GM23338 (cell line): ENCODE data around the gene ABI1. TPM values are rescaled to one million over a fixed set of nuclear protein-coding genes. Genes with fewer than 3 reads are reported as not detected.

Source experiments
- ATAC-seq: fragments of 200-7000 bp; cut with Tn5 transposase; 3 replicates; pipeline ENCODE4 v1.9.1; 2020
- DNase-seq: peaks from one replicate; pipeline ENCODE4 v3.0.0-alpha.2; 2015; ENCODE audit warnings: low spot score
- H2AFZ ChIP-seq: fragments of 200-600 bp; sonication (generic); 2 replicates; pipeline ENCODE4 v1.8.0; 2016; ENCODE audit warnings: antibody characterized with exemption, mild to moderate bottlenecking, moderate library complexity
- H3F3A ChIP-seq: fragments of 200-600 bp; sonication (generic); replicated peaks from 2 replicates; pipeline ENCODE4 v1.8.0; 2017; ENCODE audit warnings: antibody characterized with exemption, mixed run types, low read depth
- H3K27ac ChIP-seq: fragments of 200-600 bp; sonication (generic); 2 replicates; pipeline ENCODE4 v1.6.1; 2016; ENCODE audit warnings: low read depth
- H3K27me3 ChIP-seq: fragments of 200-600 bp; sonication (generic); 2 replicates; pipeline ENCODE4 v1.8.0; 2016; ENCODE audit warnings: mild to moderate bottlenecking, mixed run types, moderate library complexity; ENCODE audit not compliant: insufficient read depth
- H3K36me3 ChIP-seq: fragments of 200-600 bp; sonication (generic); 2 replicates; pipeline ENCODE4 v1.8.0; 2016; ENCODE audit warnings: mild to moderate bottlenecking; ENCODE audit not compliant: insufficient read depth
- H3K4me1 ChIP-seq: fragments of 200-600 bp; sonication (generic); 2 replicates; pipeline ENCODE4 v1.8.0; 2016; ENCODE audit warnings: mild to moderate bottlenecking, moderate library complexity; ENCODE audit not compliant: insufficient read depth
- H3K4me2 ChIP-seq: fragments of 200-600 bp; sonication (generic); 2 replicates; pipeline ENCODE4 v1.7.1; 2017; ENCODE audit warnings: mixed run types
- H3K4me3 ChIP-seq: fragments of 200-600 bp; sonication (generic); 2 replicates; pipeline ENCODE4 v1.6.1; 2016; ENCODE audit warnings: mixed run types
- H3K79me2 ChIP-seq: fragments of 200-600 bp; sonication (generic); replicated peaks from 2 replicates; pipeline ENCODE4 v1.8.0; 2017; ENCODE audit warnings: mild to moderate bottlenecking; ENCODE audit not compliant: insufficient read depth
- H3K9me2 ChIP-seq: fragments of 200-600 bp; sonication (generic); 2 replicates; pipeline ENCODE4 v1.8.0; 2017; ENCODE audit not compliant: insufficient read depth
- H4K20me1 ChIP-seq: fragments of 200-600 bp; sonication (generic); replicated peaks from 2 replicates; pipeline ENCODE4 v1.8.0; 2017; ENCODE audit warnings: mild to moderate bottlenecking; ENCODE audit not compliant: insufficient read depth
- H3K27ac Mint-ChIP-seq: 2 replicates; pipeline ENCODE4 v1.8.0; 2020; ENCODE audit warnings: inconsistent platforms, mild to moderate bottlenecking, moderate library complexity, mixed read lengths
- H3K27me3 Mint-ChIP-seq: 3 replicates; pipeline ENCODE4 v1.8.0; 2022; ENCODE audit warnings: low read depth, mild to moderate bottlenecking, moderate library complexity, mixed read lengths, inconsistent platforms; ENCODE audit not compliant: insufficient read depth, poor library complexity
- H3K36me3 Mint-ChIP-seq: 3 replicates; pipeline ENCODE4 v1.8.0; 2021; ENCODE audit warnings: low read depth, mild to moderate bottlenecking, inconsistent platforms, moderate library complexity, mixed read lengths
- H3K4me1 Mint-ChIP-seq: 3 replicates; pipeline ENCODE4 v1.8.0; 2020; ENCODE audit warnings: mild to moderate bottlenecking, inconsistent platforms, mixed read lengths
- H3K4me3 Mint-ChIP-seq: 3 replicates; pipeline ENCODE4 v1.8.0; 2021; ENCODE audit warnings: moderate library complexity, mild to moderate bottlenecking, inconsistent platforms, mixed read lengths
- H3K9me3 Mint-ChIP-seq: 3 replicates; pipeline ENCODE4 v1.8.0; 2020; ENCODE audit warnings: moderate library complexity, mild to moderate bottlenecking, inconsistent platforms, mixed read lengths
- ETS1 ChIP-seq: IDR thresholded peaks from 2 replicates; pipeline ENCODE4 v1.6.1; 2016; ENCODE audit warnings: antibody characterized with exemption
- EZH2 ChIP-seq: fragments of 200-600 bp; sonication (generic); IDR thresholded peaks from one replicate; pipeline ENCODE4 v1.8.0; 2017; ENCODE audit warnings: antibody characterized with exemption, mild to moderate bottlenecking, low read depth; ENCODE audit not compliant: unreplicated experiment
- EZH2phosphoT487 ChIP-seq: fragments of 200-600 bp; sonication (generic); IDR thresholded peaks from one replicate; pipeline ENCODE4 v1.8.1; 2018; ENCODE audit warnings: antibody characterized with exemption; ENCODE audit not compliant: unreplicated experiment
- NANOG ChIP-seq: IDR thresholded peaks from 2 replicates; pipeline ENCODE4 v1.6.1; 2016; ENCODE audit warnings: antibody characterized with exemption, borderline replicate concordance
- POLR2AphosphoS5 ChIP-seq: IDR thresholded peaks from 2 replicates; pipeline ENCODE4 v1.6.1; 2016; ENCODE audit warnings: antibody characterized with exemption, low read depth
- REST ChIP-seq: IDR thresholded peaks from one replicate; pipeline ENCODE4 v1.6.1; 2018; ENCODE audit warnings: antibody characterized with exemption; ENCODE audit not compliant: unreplicated experiment
- STAT1 ChIP-seq: IDR thresholded peaks from one replicate; pipeline ENCODE4 v1.6.1; 2016; ENCODE audit warnings: antibody characterized with exemption; ENCODE audit not compliant: unreplicated experiment
- ZNF331 ChIP-seq: fragments of 250-450 bp; sonication (Bioruptor Pico); IDR thresholded peaks from 2 replicates; pipeline ENCODE4 v1.5.0; 2020; ENCODE audit warnings: low read depth, mild to moderate bottlenecking, moderate library complexity
- ZNF462 ChIP-seq: fragments of 250-450 bp; sonication (Bioruptor Pico); IDR thresholded peaks from 2 replicates; pipeline ENCODE4 v1.5.0; 2020; ENCODE audit warnings: mild to moderate bottlenecking, moderate library complexity
- polyA plus RNA-seq: library from polyadenylated mRNA; unstranded; fragments of >200 nt; fragmentation: Nextera tagmentation; extraction: Ambion mirVana; gene quantifications from 2 replicates; pipeline ENCODE4 v1.2.1, GENCODE V29; 2016
- total RNA-seq: library from RNA; depleted of rRNA; stranded (reverse); fragments of >200 nt; shearing (Covaris generic); gene quantifications from 2 replicates; pipeline ENCODE4 v1.2.3, GENCODE V29; 2014
- TF ChIP-seq, protein P1 (sequence below), 2 experiments: fragments of 200-600 bp in 1 of 2; sonication (generic) in 1 of 2; conservative IDR thresholded peaks; 2 replicates each; pipeline versions ENCODE4 v1.5.1 to v1.6.1; 2016 to 2017; ENCODE audit warnings: antibody characterized with exemption in 2 of 2, low read depth in 2 of 2, mild to moderate bottlenecking in 2 of 2, moderate library complexity in 1 of 2

The ABI1 gene
- total and polyA plus RNA-seq, 2 experiments from 2014 or later = 22.3 to 30.7 TPM

DNA sequence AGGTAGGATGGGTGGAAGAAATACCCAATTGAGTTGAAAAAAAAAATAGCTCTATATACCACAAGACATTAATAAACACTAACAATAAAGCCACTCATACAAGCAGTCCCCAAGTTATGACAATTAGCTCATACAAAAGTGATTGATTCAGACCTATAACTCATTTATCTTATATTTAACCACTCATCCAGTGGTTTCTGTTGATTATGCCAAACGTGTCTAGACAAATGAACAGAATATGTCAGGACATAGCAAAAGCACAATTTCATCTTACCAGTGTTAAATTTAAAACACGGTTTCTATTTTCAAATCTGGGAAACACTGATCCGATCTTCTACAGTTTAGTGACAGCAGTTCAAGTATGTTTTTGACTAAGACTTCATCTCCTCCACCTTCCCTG, 17.0 kb downstream of the ABI1 start (continued):
- no peak for TF ChIP-seq ZNF462 (CRISPR knock-in tag)
- no peak for TF ChIP-seq STAT1
- no peak for TF ChIP-seq EZH2phosphoT487
- no peak for TF ChIP-seq EZH2
- TF ChIP-seq ETS1 = no peak
- no peak for TF ChIP-seq NANOG
- no peak for TF ChIP-seq ZNF331 (CRISPR knock-in tag)

GRCh38 chr10:26841733-26842317, 18.9 kb downstream of the ABI1 start:
- H3K27me3 ChIP-seq = no peaks in the 10 kb centered on the region
- Mint-ChIP-seq H3K27me3 (peaks cover 1% of the 10 kb centered on the region), H3K36me3 (no peaks in the 10 kb centered on the region; the same call in 2 of the 3 replicates), H3K4me3 (no peak overlapping the region), H3K9me3 (no peaks in the 10 kb centered on the region), H3K4me1 (peaks cover 36% of the 10 kb centered on the region), H3K27ac (no peak overlapping the region)
- H3K4me1 ChIP-seq = peaks cover 16% of the 10 kb centered on the region; the same call in 1 of the 2 replicates
- H3K27ac ChIP-seq = no peak overlapping the region
- DNase-seq = no peak
- no peaks in the 10 kb centered on the region for H3K9me2 ChIP-seq
- H3F3A ChIP-seq = no peaks in the 10 kb centered on the region
- H3K79me2 ChIP-seq = peaks cover 99% of the 10 kb centered on the region
- peaks cover 35% of the 10 kb centered on the region for H4K20me1 ChIP-seq
- no peak overlapping the region for H3K4me3 ChIP-seq
- H2AFZ ChIP-seq = no peak overlapping the region
- no peak for ATAC-seq
- H3K4me2 ChIP-seq = no peak overlapping the region
- no peaks in the 10 kb centered on the region for H3K36me3 ChIP-seq
- TF ChIP-seq STAT1 (no peak), POLR2AphosphoS5 (no peak), REST (no peak), ETS1 (no peak)
- TF ChIP-seq, protein P1, sequence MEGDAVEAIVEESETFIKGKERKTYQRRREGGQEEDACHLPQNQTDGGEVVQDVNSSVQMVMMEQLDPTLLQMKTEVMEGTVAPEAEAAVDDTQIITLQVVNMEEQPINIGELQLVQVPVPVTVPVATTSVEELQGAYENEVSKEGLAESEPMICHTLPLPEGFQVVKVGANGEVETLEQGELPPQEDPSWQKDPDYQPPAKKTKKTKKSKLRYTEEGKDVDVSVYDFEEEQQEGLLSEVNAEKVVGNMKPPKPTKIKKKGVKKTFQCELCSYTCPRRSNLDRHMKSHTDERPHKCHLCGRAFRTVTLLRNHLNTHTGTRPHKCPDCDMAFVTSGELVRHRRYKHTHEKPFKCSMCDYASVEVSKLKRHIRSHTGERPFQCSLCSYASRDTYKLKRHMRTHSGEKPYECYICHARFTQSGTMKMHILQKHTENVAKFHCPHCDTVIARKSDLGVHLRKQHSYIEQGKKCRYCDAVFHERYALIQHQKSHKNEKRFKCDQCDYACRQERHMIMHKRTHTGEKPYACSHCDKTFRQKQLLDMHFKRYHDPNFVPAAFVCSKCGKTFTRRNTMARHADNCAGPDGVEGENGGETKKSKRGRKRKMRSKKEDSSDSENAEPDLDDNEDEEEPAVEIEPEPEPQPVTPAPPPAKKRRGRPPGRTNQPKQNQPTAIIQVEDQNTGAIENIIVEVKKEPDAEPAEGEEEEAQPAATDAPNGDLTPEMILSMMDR (conservative IDR thresholded peaks at IDR 0.05; ENCODE audit: low read depth in 2 of 2) = no peak
